Activated effector memory CD4-positive, alpha-beta T cell treated with anti-CD3 and anti-CD28 coated beads, Interleukin-2, amount 50 U/mL, for 16 hours (primary cell): ENCODE data around the gene WNT3.
"Not testable (repeated sequence)": the region's sequence is repeated elsewhere in the genome, so short reads cannot be mapped to it uniquely, and the experiment has no call there.

ENCODE experiments used
- DNase-seq: peaks from one replicate; pipeline ENCODE4 v3.0.0-alpha.2; 2020

The WNT3 gene

GRCh38 chr17:46818316-46818928 is at the start of gene WNT3:
WNT3 (minus strand) TSS chr17:46818692; CDS start chr17:46818597, 95 bp downstream.
- peak; percentile 80 for DNase-seq

- DNase-seq = no peak
Observed at GRCh38 chr17:46866747-46867146, 48.3 kb upstream of the WNT3 start.

- DNase-seq = no peak
Observed at GRCh38 chr17:46866325-46866724, 47.8 kb upstream of the WNT3 start.

- no peak for DNase-seq
Observed at GRCh38 chr17:46865100-46865499, 46.6 kb upstream of the WNT3 start.

GRCh38 chr17:46863383-46864121 is 45.1 kb upstream of the WNT3 start:
- no peak for DNase-seq

GRCh38 chr17:46862949-46863348 is 44.5 kb upstream of the WNT3 start:
- no peak for DNase-seq

- no peak for DNase-seq
Observed at GRCh38 chr17:46859996-46860395, 41.5 kb upstream of the WNT3 start.

- no peak for DNase-seq
Observed at GRCh38 chr17:46857600-46857999, 39.1 kb upstream of the WNT3 start.

GRCh38 chr17:46854948-46855347 is 36.5 kb upstream of the WNT3 start:
- DNase-seq = no peak

- no peak for DNase-seq
Observed at GRCh38 chr17:46854515-46854914, 36.0 kb upstream of the WNT3 start.

GRCh38 chr17:46853896-46854444 is 35.5 kb upstream of the WNT3 start:
- DNase-seq = no peak

- no peak for DNase-seq
Observed at GRCh38 chr17:46851029-46851741, 32.7 kb upstream of the WNT3 start, which contains the start of gene WNT9B. WNT9B (plus strand) TSS chr17:46851583; CDS start chr17:46851639, 56 bp downstream.

GRCh38 chr17:46850688-46851028 is 32.2 kb upstream of the WNT3 start:
- DNase-seq = no peak

- DNase-seq = no peak
Observed at GRCh38 chr17:46848534-46848933, 30.0 kb upstream of the WNT3 start.

- DNase-seq = no peak
Observed at GRCh38 chr17:46847204-46848191, 29.0 kb upstream of the WNT3 start.

- no peak for DNase-seq
Observed at GRCh38 chr17:46842835-46843234, 24.3 kb upstream of the WNT3 start.

- no peak for DNase-seq
Observed at GRCh38 chr17:46841561-46842379, 23.3 kb upstream of the WNT3 start.

- not testable (repeated sequence) for DNase-seq
Observed at GRCh38 chr17:46840596-46840995, 22.1 kb upstream of the WNT3 start.

GRCh38 chr17:46839211-46839610 is 20.7 kb upstream of the WNT3 start:
- DNase-seq = no peak

GRCh38 chr17:46837521-46837920 is 19.0 kb upstream of the WNT3 start:
- DNase-seq = no peak

GRCh38 chr17:46836500-46836899 is 18.0 kb upstream of the WNT3 start:
- no peak for DNase-seq

GRCh38 chr17:46834846-46835245 is 16.4 kb upstream of the WNT3 start:
- DNase-seq = no peak
